Activated B cell treated with CpG ODN at 0.5 μM for 24 hours (primary cell): ENCODE results near the gene MAFG. TPM values are rescaled to one million over a fixed set of nuclear protein-coding genes. Genes with fewer than 3 reads are reported as not detected.

Source experiments
- ATAC-seq: fragments of 200-7000 bp; cut with Tn5 transposase; one replicate; pipeline ENCODE4 v1.10.0; 2021; ENCODE audit warnings: low read depth, mild to moderate bottlenecking, moderate library complexity
- CTCF ChIA-PET: fragments of 350-600 bp; sonication (Branson Sonifier 250); formaldehyde crosslinking; loops from one replicate; lab custom pipeline; 2021; ENCODE audit warnings: antibody characterized with exemption; lab: Charles Lee
- POLR2A ChIA-PET: fragments of 350-600 bp; sonication (Branson Sonifier 250); formaldehyde crosslinking; loops from one replicate; lab custom pipeline; 2021; ENCODE audit warnings: antibody characterized with exemption; lab: Charles Lee
- DNase-seq: peaks from one replicate; pipeline ENCODE4 v3.0.0; 2022
- H3K27ac Mint-ChIP-seq: one replicate; pipeline ENCODE4 v1.8.0; 2020; ENCODE audit warnings: mixed read lengths
- H3K27me3 Mint-ChIP-seq: one replicate; pipeline ENCODE4 v1.8.0; 2021; ENCODE audit warnings: mixed read lengths
- H3K36me3 Mint-ChIP-seq: one replicate; pipeline ENCODE4 v1.8.0; 2021; ENCODE audit warnings: low read depth, mixed read lengths
- H3K4me1 Mint-ChIP-seq: one replicate; pipeline ENCODE4 v1.8.0; 2021; ENCODE audit warnings: mixed read lengths
- H3K4me3 Mint-ChIP-seq: one replicate; pipeline ENCODE4 v1.8.0; 2020; ENCODE audit warnings: mild to moderate bottlenecking, mixed read lengths
- H3K9me3 Mint-ChIP-seq: one replicate; pipeline ENCODE4 v1.8.0; 2020; ENCODE audit warnings: mixed read lengths
- intact Hi-C: fragments of 100-400 bp; cut with micrococcal nuclease; formaldehyde crosslinking; loops from one replicate; pipeline ENCODE4 v1.15.1; 2024
- total RNA-seq: library from RNA; stranded (reverse); gene quantifications from 2 replicates; pipeline ENCODE4 v1.2.3, GENCODE V29; 2022
- TF ChIP-seq, protein P1 (sequence below): fragments of 200-600 bp; IDR thresholded peaks from one replicate; pipeline ENCODE4 v1.8.0; 2022; ENCODE audit warnings: antibody characterized with exemption, mild to moderate bottlenecking

The MAFG gene
- total RNA-seq, 1 donor from 2014 or later, result 30.7 TPM

DNA sequence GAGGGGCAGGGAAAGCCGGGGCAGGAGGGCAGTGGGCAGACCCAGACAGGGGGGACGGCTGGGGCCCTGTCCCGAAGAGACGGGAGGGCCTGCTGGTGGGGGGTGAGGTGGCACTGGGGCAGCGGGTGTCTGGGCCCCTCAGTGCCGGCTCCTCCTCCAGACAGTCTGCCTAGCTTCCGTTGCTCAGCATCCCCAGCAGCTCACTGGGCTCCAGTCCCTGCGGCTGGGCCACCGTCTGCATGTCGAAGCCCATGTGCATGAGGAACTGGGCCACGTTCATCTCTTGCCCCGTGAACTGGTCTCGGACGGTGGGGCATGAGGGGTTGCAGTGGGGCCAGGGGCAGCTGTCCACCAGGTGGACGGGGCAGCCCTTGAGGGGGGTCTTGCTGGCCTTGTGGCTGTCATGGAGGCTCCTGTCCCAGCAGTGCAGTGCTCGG lies 25.3 kb upstream of the MAFG start:
- TF ChIP-seq, protein P1, sequence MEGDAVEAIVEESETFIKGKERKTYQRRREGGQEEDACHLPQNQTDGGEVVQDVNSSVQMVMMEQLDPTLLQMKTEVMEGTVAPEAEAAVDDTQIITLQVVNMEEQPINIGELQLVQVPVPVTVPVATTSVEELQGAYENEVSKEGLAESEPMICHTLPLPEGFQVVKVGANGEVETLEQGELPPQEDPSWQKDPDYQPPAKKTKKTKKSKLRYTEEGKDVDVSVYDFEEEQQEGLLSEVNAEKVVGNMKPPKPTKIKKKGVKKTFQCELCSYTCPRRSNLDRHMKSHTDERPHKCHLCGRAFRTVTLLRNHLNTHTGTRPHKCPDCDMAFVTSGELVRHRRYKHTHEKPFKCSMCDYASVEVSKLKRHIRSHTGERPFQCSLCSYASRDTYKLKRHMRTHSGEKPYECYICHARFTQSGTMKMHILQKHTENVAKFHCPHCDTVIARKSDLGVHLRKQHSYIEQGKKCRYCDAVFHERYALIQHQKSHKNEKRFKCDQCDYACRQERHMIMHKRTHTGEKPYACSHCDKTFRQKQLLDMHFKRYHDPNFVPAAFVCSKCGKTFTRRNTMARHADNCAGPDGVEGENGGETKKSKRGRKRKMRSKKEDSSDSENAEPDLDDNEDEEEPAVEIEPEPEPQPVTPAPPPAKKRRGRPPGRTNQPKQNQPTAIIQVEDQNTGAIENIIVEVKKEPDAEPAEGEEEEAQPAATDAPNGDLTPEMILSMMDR, result no peak
- no peak overlapping the region for H3K27ac Mint-ChIP-seq
- intact Hi-C loops, result no loop called here
- ATAC-seq (no peak), DNase-seq (no peak)
- ChIA-PET CTCF (no interaction called here), POLR2A (no interaction called here)
- H3K4me1 Mint-ChIP-seq, result no peaks in the 10 kb centered on the region
- H3K36me3 Mint-ChIP-seq, result no peaks in the 10 kb centered on the region
- H3K4me3 Mint-ChIP-seq, result no peak overlapping the region
- H3K27me3 Mint-ChIP-seq, result peaks cover 5% of the 10 kb centered on the region
- no peaks in the 10 kb centered on the region for H3K9me3 Mint-ChIP-seq

DNA sequence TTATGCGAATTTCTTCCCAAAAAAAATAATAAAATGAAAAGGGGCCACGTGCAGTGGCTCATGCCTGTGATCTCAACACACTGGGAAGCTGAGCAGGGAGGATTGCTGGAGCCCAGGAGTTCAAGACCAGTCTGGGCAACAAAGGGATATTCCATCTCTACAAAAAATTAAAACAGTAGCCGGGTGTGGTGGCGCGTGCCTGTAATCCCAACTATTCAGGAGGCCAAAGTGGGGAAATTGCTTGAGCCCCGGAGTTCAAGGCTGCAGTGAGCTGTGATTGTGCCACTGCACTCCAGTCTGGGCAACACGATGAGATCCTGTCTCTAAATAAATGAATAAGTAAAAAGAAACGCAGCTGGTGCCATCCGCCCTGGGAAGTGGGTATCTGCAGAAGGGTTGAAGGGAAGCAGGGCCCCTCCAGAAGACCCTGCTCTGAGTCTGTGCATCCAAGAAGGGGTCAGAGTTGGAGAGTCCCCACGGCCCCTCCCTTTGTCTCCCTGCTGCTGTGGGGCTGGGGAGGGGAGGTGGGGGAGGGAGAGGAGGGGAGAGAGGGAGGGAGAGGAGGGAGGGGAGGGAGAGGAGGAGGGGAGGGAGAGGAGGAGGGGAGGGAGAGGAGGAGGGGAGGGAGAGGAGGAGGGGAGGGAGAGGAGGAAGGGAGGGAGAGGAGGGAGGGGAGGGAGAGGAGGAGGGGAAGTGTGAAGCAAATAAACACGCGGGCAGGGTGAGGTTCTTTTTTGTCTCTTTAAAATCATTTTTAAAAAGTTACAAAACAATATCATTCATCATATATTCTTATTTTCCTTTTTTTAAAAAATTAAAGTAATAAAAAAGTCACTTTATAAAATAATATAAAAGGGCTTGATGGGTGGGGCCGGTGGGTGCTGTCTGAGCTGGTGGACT lies 24.5 kb upstream of the MAFG start:
- Mint-ChIP-seq H3K36me3 (no peaks in the 10 kb centered on the region), H3K27me3 (peaks cover 3% of the 10 kb centered on the region), H3K27ac (no peak overlapping the region), H3K9me3 (no peaks in the 10 kb centered on the region), H3K4me1 (no peaks in the 10 kb centered on the region), H3K4me3 (no peak overlapping the region)
- TF ChIP-seq, protein P1, result no peak
- ChIA-PET CTCF (no interaction called here), POLR2A (interaction anchor here (0.6 kb wide), 1 partner anchor 392 kb away, joined by 6 read pairs; no protein-coding TSS in a partner anchor)
- intact Hi-C loops, result no loop called here
- ATAC-seq (no peak), DNase-seq (no peak)

DNA sequence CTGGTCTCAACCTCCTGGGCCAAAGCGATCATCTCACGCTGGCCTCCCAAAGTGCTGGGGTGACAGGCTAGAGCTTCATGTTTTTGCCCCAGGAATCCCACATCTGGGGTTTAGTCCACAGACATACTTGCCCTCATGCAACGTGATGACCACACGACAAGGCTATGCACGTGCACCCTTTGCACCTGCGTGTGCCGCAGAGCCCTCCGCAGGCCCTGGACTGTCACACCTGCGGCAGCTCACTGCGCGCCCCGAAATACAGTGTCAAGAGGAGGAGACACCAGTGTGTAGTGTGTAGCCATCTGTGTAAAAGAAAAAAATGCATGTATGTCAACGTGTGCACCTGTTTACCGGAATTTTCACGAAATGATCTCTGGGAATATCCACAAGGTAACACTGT lies 23.0 kb upstream of the MAFG start:
- intact Hi-C loops, result no loop called here
- H3K4me3 Mint-ChIP-seq, result no peak overlapping the region

DNA sequence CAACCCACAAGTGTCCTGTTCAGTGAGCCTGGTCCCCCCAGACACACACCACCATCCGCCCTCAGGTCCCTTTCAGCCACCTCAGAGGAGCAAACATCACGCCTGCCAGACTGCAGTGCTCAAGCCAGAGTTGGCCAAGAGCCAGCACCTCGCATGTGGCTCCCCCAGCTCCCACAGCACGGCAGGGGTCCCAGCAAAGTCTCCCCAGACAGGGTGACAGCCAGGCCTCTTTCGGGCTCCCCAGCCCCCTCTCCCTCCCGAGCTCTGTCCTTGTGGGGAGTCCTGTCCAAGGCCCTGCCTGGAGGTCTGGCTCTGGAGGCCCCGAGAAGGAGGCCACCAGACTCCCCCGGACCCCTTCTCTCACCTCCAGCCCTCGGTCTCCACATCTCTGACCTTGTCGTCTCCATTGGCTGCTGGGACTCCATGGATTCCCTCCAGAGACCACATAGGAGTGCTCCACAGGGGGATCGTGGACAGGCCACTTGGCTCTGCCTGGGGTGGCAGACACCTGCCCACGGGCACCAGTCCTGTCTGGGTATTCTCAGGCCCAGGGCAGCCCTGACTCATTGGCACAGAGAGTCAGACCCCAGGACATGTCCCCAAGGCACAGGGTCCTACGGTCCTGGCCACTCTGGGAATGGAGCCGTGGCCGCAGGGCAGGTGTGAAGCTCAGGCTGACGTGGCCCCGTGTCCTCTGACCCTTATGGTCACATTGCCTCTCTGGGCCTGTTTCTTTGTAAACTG lies 21.3 kb upstream of the MAFG start:
- no peak overlapping the region for H3K4me3 Mint-ChIP-seq
- no peak overlapping the region for H3K27ac Mint-ChIP-seq
- CTCF ChIA-PET, result no interaction called here
- POLR2A ChIA-PET, result no interaction called here
- DNase-seq (no peak), ATAC-seq (no peak)
- H3K36me3 Mint-ChIP-seq, result no peaks in the 10 kb centered on the region
- intact Hi-C loops, result no loop called here
- H3K4me1 Mint-ChIP-seq, result no peaks in the 10 kb centered on the region
- no peaks in the 10 kb centered on the region for H3K9me3 Mint-ChIP-seq
- peaks cover 4% of the 10 kb centered on the region for H3K27me3 Mint-ChIP-seq
- TF ChIP-seq, protein P1, result no peak

More for the DNA sequence above, 23.0 kb upstream of the MAFG start:
- TF ChIP-seq, protein P1, result no peak
- ATAC-seq (no peak), DNase-seq (no peak)
- Mint-ChIP-seq H3K4me1 (no peaks in the 10 kb centered on the region), H3K27me3 (peaks cover 4% of the 10 kb centered on the region), H3K9me3 (no peaks in the 10 kb centered on the region), H3K36me3 (no peaks in the 10 kb centered on the region), H3K27ac (no peak overlapping the region)
- ChIA-PET POLR2A (no interaction called here), CTCF (interaction anchor here (0.6 kb wide), 1 partner anchor 9 kb away, joined by 3 read pairs; no protein-coding TSS in a partner anchor)

DNA sequence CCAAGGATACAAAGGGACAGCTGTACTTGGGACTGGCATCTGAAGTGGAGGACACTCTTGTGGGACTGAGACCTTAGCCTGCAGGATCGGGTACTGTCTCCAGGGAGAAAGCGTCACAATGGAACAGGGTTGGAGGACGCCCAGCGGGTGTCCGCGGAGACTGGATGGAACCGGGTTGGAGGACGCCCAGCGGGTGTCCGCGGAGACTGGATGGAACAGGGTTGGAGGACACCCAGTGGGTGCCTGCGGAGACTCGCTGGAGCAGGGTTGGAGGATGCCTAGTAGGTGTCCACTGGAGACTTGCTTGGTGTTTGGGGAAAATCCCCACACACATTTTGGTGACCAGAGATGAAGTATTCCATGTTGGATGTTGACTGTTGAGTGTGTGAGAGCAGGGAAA lies 19.7 kb upstream of the MAFG start, which contains the start of gene MYADML2:
Gene MYADML2 (minus strand): TSS at position 45 of the 400 bp plus-strand sequence. CDS start 5,492 bp downstream, outside the sequence.
- no peak for ATAC-seq
- DNase-seq, result no peak
- Mint-ChIP-seq H3K4me3 (no peak within 1 kb of the TSS), H3K36me3 (no peaks in the 10 kb centered on the region), H3K4me1 (no peaks in the 10 kb centered on the region), H3K27me3 (peaks cover 7% of the 10 kb centered on the region), H3K9me3 (no peaks in the 10 kb centered on the region), H3K27ac (no peak within 1 kb of the TSS)
- ChIA-PET CTCF (no interaction called here), POLR2A (interaction anchor here (1.2 kb wide), 1 partner anchor 10 kb away, joined by 4 read pairs; the partner anchor contains the start of gene PYCR1)
- intact Hi-C loops, result no loop called here
- TF ChIP-seq, protein P1, result no peak
